ENCODE results near the gene ZDHHC18.
"Not testable (repeated sequence)": the region's sequence is repeated elsewhere in the genome, so short reads cannot be mapped to it uniquely, and the experiment has no call there.

Gene ZDHHC18

GRCh38 chr1:26858891-26859640 is 32.6 kb downstream of the ZDHHC18 start:
- no peak for DNase-seq

- DNase-seq: no peak
These were observed 34.8 kb downstream of the ZDHHC18 start for GRCh38 chr1:26861286-26861701.

DNA sequence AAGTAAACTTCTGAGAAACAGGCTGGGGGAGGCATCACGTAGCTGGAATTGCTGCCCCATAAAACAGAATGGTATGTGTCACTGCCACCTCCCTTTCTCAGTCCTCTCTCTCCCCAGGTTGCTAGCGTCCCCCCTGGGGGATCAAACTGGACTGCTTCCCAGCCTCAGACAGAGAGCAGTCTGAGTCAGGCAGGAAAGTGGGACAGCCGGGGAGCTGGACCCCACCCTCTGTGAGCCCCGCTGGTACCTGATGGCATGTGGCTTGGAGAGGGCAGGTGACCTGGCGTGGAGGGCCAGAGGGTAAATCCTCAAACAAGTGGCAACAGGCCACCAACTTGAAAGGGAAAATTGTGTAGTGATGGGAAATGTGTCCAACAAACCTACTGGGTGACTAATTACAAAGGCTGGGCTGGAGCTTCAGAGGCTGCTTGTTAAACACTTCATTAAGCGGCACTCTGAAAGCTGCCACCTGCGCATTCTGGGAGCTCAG is 35.4 kb downstream of the ZDHHC18 start:
- no peak for DNase-seq

- DNase-seq: peak; percentile 46
These were observed 36.5 kb downstream of the ZDHHC18 start, which contains the start of gene SFN for GRCh38 chr1:26862781-26863684. TSS of gene SFN (plus strand) at chr1:26863149. CDS start at chr1:26863213, 64 bp downstream.

DNA sequence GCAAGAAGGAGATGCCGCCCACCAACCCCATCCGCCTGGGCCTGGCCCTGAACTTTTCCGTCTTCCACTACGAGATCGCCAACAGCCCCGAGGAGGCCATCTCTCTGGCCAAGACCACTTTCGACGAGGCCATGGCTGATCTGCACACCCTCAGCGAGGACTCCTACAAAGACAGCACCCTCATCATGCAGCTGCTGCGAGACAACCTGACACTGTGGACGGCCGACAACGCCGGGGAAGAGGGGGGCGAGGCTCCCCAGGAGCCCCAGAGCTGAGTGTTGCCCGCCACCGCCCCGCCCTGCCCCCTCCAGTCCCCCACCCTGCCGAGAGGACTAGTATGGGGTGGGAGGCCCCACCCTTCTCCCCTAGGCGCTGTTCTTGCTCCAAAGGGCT is 37.2 kb downstream of the ZDHHC18 start:
- no peak for DNase-seq

DNA sequence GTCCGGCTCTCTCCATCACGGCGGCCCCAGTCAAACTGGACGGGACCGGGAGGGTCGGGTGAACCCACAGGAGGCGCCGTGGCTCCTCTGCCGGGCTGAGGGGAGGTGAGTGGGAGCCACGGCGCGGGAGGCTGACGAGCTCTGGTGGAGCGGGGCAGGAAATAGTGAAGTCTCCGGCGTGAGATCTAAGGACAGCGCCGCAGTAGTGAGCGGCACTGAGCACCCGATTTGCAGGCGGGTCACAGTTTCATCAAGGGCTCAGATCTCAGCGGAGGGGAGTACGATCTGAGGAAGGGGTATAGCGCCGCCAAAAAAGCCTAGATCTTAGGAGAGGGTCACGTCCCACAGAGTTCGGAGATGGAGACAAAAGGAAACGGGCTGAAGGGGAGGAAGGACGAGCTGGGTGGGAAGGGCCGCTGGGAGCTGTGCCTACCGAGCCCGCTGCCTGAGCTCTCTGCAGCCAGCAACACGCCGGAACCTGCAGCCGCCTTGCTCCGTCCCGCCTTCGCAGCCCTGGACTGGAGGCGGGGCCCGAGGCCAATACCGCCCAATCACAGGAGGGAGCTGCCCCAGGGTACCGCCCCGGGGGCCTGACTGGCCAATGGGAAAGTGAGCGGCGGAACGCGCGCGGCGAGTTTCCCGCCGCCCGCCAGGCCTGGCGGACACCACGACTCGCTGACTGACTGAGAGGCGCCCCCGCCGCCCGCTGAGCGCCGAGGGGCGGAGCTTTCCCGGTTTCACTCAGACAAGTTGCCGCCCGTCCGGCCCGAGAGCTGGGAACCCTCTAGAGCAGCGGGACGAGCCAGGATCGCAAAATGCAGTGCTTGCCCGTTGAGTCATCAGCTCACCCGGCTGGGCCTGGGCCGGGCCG is 38.4 kb downstream of the ZDHHC18 start:
- peak; percentile 96 for DNase-seq

GRCh38 chr1:26873097-26873496 is 46.6 kb downstream of the ZDHHC18 start:
- DNase-seq: not testable (repeated sequence)

DNA sequence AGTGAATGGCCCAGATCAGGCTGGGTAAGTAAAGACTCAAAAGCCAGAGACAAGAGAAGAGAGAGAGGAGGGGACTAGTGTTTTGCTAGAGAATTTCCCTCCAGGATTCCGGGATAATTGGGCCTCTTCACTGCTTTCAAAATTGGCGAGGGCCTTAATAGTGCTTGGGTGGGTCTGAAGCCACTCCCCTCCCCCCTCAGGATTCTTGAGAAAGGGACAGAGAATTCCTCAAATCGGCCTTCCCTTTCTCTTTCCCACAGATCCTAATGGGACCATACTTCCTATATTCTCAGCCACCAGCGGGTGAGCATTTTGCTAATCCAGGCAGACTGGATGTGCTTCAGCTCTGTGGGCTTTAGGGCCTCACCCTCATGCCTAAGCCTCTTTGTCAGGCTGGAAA is 48.4 kb downstream of the ZDHHC18 start:
- DNase-seq: no peak

- no peak for DNase-seq
These were observed 50.8 kb downstream of the ZDHHC18 start for GRCh38 chr1:26877326-26877725.

GRCh38 chr1:26879793-26880192 is 53.3 kb downstream of the ZDHHC18 start:
- no peak for DNase-seq

- DNase-seq: not testable (repeated sequence)
These were observed 55.1 kb downstream of the ZDHHC18 start for GRCh38 chr1:26881611-26882010.

GRCh38 chr1:26882696-26883463 is 56.4 kb downstream of the ZDHHC18 start:
- DNase-seq: no peak

- DNase-seq: no peak
These were observed 60.6 kb downstream of the ZDHHC18 start for GRCh38 chr1:26887125-26887524.

DNA sequence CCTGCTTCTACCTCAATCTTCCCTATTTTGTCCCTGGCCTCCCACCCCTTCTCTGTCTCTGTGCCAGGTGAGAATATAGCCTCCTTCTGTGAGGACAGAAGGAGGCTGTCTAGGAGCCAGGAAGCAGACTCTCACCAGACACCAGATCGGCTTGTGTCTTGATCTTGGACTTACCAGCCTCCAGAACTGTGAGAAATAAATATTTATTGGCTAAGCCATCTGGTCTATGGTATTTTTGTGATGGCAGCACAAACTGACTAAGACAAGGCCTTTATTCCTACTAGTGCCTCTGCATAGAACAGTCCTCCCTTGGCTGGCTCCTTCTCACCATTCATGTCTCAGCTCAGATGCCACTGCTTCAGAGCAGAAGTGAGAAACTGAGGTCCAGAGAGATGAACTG is 61.7 kb downstream of the ZDHHC18 start:
- no peak for DNase-seq

DNA sequence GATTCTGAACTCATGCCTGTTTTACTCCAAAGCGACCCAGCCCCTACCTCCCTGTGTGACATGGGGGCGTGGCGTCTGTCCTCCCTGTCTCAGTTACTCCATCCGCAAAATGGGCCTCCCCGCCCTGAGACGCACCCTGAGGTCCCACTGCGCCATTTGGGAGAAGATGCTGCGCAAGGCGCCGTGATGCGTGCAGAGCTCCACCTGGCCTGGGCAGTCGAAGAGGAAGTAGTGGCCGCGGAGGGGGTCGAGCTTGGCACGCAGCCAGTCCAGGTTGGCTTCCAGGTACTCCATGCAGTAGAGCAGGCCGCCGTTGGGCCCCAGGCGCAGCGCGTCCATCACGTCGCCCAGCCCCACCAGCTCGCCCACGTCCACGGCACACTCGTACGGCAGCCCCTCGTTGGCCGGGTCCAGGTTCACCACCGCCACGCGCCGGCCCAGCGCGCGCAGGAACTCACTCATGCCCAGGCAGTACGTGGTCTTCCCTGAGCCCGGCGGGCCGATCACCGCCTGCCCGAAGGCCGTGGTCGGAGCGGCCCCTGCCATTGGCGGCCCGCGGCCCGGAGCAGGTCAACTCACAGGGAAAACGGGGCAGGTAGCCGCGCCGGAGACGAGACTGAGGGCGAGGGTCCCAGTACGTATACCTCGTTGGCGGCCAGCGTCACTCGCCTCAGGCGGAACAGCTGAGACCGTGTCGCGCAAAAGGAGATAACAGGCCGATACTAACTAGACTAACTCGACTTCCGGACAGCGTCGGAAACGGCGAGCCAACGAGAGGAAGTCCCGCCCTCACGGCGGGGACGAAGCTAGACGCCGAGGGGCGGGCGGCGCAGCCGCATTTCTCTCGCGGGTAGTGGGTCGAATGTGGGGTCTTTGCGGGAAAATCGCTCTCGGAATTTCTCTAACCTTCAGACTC is 63.3 kb downstream of the ZDHHC18 start, which contains the start of gene GPN2:
Gene GPN2 (minus strand): TSS at position 733 of the 916 bp plus-strand sequence. CDS start 187 bp downstream, at position 546.
- DNase-seq: peak; percentile 81

DNA sequence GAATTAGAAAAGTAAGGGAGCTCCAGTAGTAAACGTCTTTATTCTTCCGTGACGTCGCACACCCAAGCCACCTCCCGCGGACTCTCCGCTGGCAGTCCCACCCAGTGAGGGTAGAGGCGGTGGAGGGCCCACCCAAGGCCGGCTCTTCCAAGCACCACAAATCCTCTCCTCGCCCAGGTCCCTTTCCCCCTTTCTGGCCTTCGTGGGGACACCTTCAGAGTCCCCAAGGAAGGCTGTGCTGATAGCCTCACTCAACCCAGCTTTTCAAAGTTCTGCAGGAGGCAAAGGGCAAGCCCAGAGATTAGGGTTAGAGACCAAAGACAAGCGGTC is 63.9 kb downstream of the ZDHHC18 start:
- DNase-seq: no peak

GRCh38 chr1:26894263-26894662 is 67.8 kb downstream of the ZDHHC18 start:
- no peak for DNase-seq

DNA sequence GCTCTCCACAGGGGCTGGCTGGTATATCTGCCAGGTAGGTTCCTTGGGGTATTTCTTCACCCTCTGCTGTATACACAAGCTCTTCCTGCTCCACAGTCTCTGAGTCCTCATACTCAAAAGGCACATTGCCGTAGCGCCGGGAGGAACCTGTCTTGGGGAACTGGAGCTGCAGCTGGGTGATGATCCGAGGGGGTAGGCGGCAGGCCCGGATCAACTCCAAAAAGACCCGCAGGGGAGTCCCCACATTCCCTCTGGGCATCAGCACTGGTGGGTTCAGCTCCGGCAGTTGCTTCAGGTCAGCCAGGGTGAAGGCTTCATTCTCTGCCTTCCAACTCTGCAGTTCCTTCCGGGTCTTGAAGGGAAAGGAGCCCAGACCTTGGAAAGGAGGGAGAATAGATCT is 70.9 kb downstream of the ZDHHC18 start:
- DNase-seq: no peak

DNA sequence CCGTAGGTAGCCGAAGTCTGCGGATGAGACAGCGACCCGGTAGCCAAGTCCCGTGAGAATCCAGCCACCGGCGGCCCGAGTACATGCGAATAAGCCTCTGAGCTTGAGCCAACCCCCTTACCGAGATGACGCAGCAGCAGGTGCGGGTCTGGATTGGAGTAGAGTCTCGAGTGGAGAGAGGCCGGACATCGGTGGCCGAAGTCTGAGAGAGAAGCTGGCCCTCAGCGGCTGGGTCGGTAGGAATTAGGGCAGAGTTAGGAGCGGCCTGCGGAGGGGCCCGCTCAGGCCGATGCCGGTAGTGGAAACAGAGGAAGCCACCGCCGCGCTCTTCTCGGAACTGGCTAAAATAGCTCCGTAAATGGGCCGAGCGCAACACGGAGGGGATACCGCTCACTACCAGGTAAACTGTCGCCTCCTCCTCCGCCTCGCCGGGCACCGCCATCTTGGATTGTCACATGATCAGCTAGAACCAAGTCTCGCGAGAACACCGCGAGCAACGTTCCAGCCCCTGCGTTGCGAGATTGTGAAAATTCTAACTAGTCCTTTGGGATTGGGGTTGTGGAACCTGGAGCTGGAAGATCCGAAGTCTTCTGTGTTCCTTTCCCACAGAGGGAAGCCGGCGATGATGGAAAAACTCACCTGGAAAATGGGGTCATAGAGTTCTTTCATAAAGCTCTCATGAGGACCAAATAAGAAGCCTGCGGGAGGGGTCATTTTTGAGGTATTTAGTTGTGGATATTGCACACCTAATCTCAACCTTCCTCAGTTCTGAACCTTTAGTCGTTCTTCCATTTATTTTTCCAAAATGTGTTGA is 73.7 kb downstream of the ZDHHC18 start, which contains the start of gene GPATCH3:
Gene GPATCH3 (minus strand): TSS at position 467 of the 814 bp plus-strand sequence. CDS start 25 bp downstream, at position 442.
- peak; percentile 86 for DNase-seq

Measured in activated CD4-positive, CD25-positive, alpha-beta regulatory T cell treated with anti-CD3 and anti-CD28 coated beads, Interleukin-2, amount 50 U/mL, for 72 hours (primary cell).